Measurements from ENCODE around the gene OLIG1. TPM values are rescaled to one million over a fixed set of nuclear protein-coding genes. Genes with fewer than 3 reads are reported as not detected.

Gene OLIG1
- total RNA-seq, 4 donors from 2014 or later, result not detected

DNA sequence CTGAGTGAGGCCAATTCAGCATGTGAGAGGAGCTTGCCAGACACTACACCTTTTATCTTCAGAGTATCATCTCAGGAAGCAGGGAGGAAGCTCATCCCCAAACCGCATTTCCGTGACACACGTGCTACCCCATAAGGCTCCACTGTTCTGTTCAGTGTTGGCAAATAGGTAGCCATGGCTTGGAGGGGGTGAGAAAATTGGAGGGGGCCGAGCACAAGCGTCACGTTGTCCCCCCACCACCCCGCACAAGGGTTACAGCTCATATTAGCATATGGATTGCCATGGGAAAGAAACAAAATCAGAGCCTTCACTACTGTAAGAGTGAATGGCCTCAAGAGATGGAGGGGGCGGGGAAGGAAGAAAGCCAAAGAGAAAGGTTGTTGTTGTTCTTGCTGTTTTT lies 46.7 kb downstream of the OLIG1 start:
- Histone ChIP-seq H3K4me1 (no peaks in the 10 kb centered on the region), H3K27ac (replicated peaks in 1 of 4) (no peak overlapping the region), H3K27me3 (peaks cover 0 to 73% (median 13%) of the 10 kb centered on the region in 4 donors), H3K36me3 (no peaks in the 10 kb centered on the region), H3K9me3 (no peaks in the 10 kb centered on the region), H3K4me3 (no peak overlapping the region)
- 42% methylated on average over 8 of the region's 8 CpGs for WGBS
- intact Hi-C loops (cut with DNase I), result no loop called here
- DNase-seq (ENCODE audit: extremely low spot score), result no peak
- TF ChIP-seq EP300 (IDR thresholded peaks at IDR 0.05) (no peak), POLR2A (IDR thresholded peaks at IDR 0.05; ENCODE audit: low read depth) (no peak), POLR2AphosphoS5 (IDR thresholded peaks at IDR 0.05) (no peak)
- TF ChIP-seq, protein P1, sequence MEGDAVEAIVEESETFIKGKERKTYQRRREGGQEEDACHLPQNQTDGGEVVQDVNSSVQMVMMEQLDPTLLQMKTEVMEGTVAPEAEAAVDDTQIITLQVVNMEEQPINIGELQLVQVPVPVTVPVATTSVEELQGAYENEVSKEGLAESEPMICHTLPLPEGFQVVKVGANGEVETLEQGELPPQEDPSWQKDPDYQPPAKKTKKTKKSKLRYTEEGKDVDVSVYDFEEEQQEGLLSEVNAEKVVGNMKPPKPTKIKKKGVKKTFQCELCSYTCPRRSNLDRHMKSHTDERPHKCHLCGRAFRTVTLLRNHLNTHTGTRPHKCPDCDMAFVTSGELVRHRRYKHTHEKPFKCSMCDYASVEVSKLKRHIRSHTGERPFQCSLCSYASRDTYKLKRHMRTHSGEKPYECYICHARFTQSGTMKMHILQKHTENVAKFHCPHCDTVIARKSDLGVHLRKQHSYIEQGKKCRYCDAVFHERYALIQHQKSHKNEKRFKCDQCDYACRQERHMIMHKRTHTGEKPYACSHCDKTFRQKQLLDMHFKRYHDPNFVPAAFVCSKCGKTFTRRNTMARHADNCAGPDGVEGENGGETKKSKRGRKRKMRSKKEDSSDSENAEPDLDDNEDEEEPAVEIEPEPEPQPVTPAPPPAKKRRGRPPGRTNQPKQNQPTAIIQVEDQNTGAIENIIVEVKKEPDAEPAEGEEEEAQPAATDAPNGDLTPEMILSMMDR (IDR thresholded peaks at IDR 0.05), result no peak

DNA sequence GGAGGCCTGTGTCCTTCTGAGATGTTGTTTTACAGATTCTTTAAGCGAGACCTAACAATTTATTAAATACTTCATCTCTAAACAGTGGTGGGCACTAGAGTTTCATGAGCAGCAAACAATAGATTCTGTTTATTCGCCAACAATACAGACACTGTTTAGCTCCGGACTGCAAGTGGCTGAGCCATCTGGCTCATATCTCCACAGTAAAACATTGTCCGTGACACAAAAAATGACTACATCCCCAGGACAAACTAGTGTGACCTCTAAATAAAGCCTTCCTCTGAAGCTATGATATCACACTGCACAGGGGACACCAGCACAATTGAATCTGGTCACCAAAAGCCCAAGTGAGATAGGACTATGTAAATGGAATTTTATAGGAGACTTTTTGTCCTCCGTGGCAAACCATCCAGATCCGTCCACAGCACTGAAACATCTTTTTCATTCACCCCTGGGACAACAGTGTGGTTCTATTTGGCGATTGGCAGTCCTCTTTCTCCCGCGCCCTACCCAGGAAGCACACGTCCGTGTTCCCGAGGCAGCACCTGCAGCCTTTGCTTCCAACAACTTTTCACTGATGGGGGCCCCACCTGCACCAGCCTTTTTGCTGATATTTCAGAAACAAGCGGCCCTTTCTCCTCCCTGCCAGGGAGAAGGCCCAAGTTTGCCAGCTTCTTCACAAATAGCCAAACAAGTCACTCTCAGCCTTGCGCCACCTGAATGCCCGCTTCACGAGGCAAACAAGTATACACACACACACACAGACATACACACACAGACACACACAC lies 47.4 kb downstream of the OLIG1 start:
- H3K9me3 ChIP-seq, result no peaks in the 10 kb centered on the region
- peaks cover 3 to 73% (median 9%) of the 10 kb centered on the region in 4 donors for H3K27me3 ChIP-seq
- DNase-seq (ENCODE audit: extremely low spot score), result no peak
- no peak for TF ChIP-seq EP300 (IDR thresholded peaks at IDR 0.05)
- TF ChIP-seq, protein P1 (IDR thresholded peaks at IDR 0.05), result no peak
- no peak for TF ChIP-seq POLR2A (IDR thresholded peaks at IDR 0.05; ENCODE audit: low read depth)
- TF ChIP-seq POLR2AphosphoS5 (IDR thresholded peaks at IDR 0.05), result no peak
- intact Hi-C loops (cut with DNase I), result no loop called here
- no peak overlapping the region for H3K27ac ChIP-seq (replicated peaks in 1 of 4)
- whole genome bisulfite sequencing, result 73% methylated on average over 16 of the region's 16 CpGs
- no peak overlapping the region for H3K4me3 ChIP-seq
- H3K4me1 ChIP-seq, result no peaks in the 10 kb centered on the region
- H3K36me3 ChIP-seq, result no peaks in the 10 kb centered on the region

Other genes with a start within 250 kb of the OLIG1 start
- gene OLIG2, start 44.2 kb upstream of the OLIG1 start, total RNA-seq, result not detected
- 10 to 100 TPM in 2 of 4 donors, 1 to 10 TPM in 2; 5.3 to 14.6 (median 10.4) TPM for gene IFNAR2, start 159.8 kb downstream of the OLIG1 start, total RNA-seq
- 10 to 100 TPM; 16.9 to 31.0 (median 20.6) TPM for gene IL10RB, start 196.2 kb downstream of the OLIG1 start, total RNA-seq